ENCODE data around the gene XBP1. TPM values are rescaled to one million over a fixed set of nuclear protein-coding genes. Genes with fewer than 3 reads are reported as not detected.
A peak's percentile ranks its signal among the peaks of the same experiment; 100 is the strongest.

The XBP1 gene
- total and polyA plus RNA-seq, 2 donors (not counting 1 experiment from before 2014, with no cell fraction given): 16.8 to 69.8 TPM

DNA sequence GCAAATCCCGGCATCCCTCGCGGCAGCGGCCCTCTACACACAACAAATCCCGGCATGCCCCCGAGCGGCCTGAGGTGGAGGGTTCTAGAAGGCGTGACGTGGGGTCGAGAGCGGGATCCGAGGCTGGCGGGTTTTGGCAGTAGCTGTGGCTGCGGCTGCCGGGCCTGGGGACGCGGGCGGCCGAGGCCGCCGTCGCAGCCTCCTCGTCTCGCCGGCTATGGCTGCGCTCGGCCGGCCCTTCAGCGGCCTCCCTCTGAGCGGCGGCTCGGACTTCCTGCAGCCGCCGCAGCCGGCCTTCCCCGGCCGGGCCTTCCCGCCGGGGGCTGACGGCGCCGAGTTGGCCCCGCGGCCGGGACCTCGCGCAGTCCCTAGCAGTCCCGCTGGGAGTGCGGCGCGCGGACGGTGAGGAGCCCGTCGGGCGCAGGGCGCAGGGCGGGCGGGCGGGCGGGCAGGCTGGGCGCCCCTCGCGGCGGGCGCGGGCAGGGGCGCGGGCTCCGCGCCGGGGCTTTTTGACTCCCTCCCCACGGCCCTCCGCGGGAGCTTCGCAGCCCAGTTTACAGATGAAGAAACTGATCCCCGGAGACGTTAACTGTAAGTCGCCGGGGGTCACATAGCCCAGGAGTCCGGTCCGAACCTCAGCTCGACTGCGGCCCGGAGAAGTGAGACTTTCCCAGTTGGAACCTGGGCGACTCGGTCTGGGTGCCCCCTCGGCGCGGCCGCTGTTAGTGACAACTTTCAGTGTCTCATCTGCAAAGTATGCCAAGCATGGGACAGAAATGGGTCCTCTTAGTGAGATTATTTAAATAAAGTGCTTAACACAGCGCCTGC lies 27.5 kb downstream of the XBP1 start, which contains the start of gene CCDC117:
Gene CCDC117 (plus strand): TSS at position 63 of the 828 bp plus-strand sequence. CDS start 155 bp downstream, at position 218.
- under 1% methylated on average over 89 of the region's 92 CpGs for WGBS (ENCODE audit: insufficient coverage)
- CTCF ChIA-PET: interaction anchor here (0.6 to 1.7 kb wide), 13 partner anchors 9 to 352 kb away, joined by 3 to 8 read pairs (median 3); partner anchors contain the start of gene XBP1
- H3K9me3 Mint-ChIP-seq (ENCODE audit: insufficient read depth): no peaks in the 10 kb centered on the region
- POLR2A ChIA-PET: interaction anchor here (0.5 to 1.2 kb wide), 4 partner anchors 11 to 1516 kb away, joined by 3 to 5 read pairs (median 3); partner anchors contain the start of genes CASTOR1 and CHEK2
- Histone ChIP-seq H3K4me2 (replicated peaks; ENCODE audit: low read depth, low read length, poor library complexity, severe bottlenecking) (peak within 1 kb of the TSS; percentile 87), H2AFZ (ENCODE audit: insufficient read depth, low read depth, low read length, poor library complexity, severe bottlenecking) (peak within 1 kb of the TSS; percentile 75), H3K36me3 (replicated peaks in 1 of 2; ENCODE audit: control extremely low read depth in 1 of 2, control insufficient read depth in 1 of 2, extremely low read depth in 1 of 2, insufficient read depth in 2 of 2, low read length in 1 of 2) (peaks cover 3 to 21% of the 10 kb centered on the region in 2 experiments), H4K20me1 (ENCODE audit: control insufficient read depth, insufficient read depth, low read length, poor library complexity, severe bottlenecking) (peaks cover 43% of the 10 kb centered on the region), H3K4me1 (ENCODE audit: control insufficient read depth in 2 of 2, insufficient read depth in 2 of 2, low read length in 2 of 2) (peaks cover 19 to 24% of the 10 kb centered on the region in 2 donors), H3K27ac (ENCODE audit: low read length in 2 of 2) (peak within 1 kb of the TSS; percentile 80 to 95), H3K4me3 (ENCODE audit: control extremely low read depth in 1 of 5, extremely low read depth in 1 of 5, insufficient read depth in 1 of 5, low read depth in 2 of 5, low read length in 4 of 5) (peak within 1 kb of the TSS; percentile 68 to 93 (median 75)), H3K27me3 (replicated peaks in 1 of 4; ENCODE audit: control extremely low read depth in 1 of 4, control insufficient read depth in 3 of 4, insufficient read depth in 4 of 4, low read length in 3 of 4) (no peaks in the 10 kb centered on the region), H3K9me3 (ENCODE audit: control extremely low read depth in 1 of 3, control insufficient read depth in 2 of 3, insufficient read depth in 1 of 3, low read length in 2 of 3) (no peaks in the 10 kb centered on the region), H3K9ac (ENCODE audit: low read length) (peak within 1 kb of the TSS; percentile 78), H3K79me2 (ENCODE audit: control insufficient read depth, insufficient read depth, low read length) (peaks cover 48% of the 10 kb centered on the region)
- peak within 1 kb of the TSS; percentile 94 for H3K4me3 Mint-ChIP-seq
- peak within 1 kb of the TSS; percentile 97 for H3K27ac Mint-ChIP-seq
- H3K4me1 Mint-ChIP-seq: peaks cover 19% of the 10 kb centered on the region
- DNase-seq (peak; percentile 94), ATAC-seq (ENCODE audit: low read depth) (peak; percentile 90)
- no peaks in the 10 kb centered on the region for H3K27me3 Mint-ChIP-seq
- TF ChIP-seq EZH2 (IDR thresholded peaks at IDR 0.05; ENCODE audit: borderline replicate concordance, insufficient read depth, low read depth, low read length, poor library complexity, severe bottlenecking): no peak
- TF ChIP-seq, protein P1, sequence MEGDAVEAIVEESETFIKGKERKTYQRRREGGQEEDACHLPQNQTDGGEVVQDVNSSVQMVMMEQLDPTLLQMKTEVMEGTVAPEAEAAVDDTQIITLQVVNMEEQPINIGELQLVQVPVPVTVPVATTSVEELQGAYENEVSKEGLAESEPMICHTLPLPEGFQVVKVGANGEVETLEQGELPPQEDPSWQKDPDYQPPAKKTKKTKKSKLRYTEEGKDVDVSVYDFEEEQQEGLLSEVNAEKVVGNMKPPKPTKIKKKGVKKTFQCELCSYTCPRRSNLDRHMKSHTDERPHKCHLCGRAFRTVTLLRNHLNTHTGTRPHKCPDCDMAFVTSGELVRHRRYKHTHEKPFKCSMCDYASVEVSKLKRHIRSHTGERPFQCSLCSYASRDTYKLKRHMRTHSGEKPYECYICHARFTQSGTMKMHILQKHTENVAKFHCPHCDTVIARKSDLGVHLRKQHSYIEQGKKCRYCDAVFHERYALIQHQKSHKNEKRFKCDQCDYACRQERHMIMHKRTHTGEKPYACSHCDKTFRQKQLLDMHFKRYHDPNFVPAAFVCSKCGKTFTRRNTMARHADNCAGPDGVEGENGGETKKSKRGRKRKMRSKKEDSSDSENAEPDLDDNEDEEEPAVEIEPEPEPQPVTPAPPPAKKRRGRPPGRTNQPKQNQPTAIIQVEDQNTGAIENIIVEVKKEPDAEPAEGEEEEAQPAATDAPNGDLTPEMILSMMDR (IDR thresholded peaks at IDR 0.05): peak; percentile 24
- intact Hi-C loops (cut with micrococcal nuclease): loop anchor here (1.0 kb wide), 3 partner anchors 27 to 110 kb away; partner anchors contain the start of genes HSCB, XBP1 and ZNRF3

Measured in B cell (primary cell).